ENCODE data around the gene PROK1.
"Not testable (repeated sequence)": the region's sequence is repeated elsewhere in the genome, so short reads cannot be mapped to it uniquely, and the experiment has no call there.

PROK1 gene

GRCh38 chr1:110433803-110434202 lies 17.1 kb upstream of the PROK1 start:
- DNase-seq (ENCODE audit: low read depth, low spot score), result peak; percentile 59

DNA sequence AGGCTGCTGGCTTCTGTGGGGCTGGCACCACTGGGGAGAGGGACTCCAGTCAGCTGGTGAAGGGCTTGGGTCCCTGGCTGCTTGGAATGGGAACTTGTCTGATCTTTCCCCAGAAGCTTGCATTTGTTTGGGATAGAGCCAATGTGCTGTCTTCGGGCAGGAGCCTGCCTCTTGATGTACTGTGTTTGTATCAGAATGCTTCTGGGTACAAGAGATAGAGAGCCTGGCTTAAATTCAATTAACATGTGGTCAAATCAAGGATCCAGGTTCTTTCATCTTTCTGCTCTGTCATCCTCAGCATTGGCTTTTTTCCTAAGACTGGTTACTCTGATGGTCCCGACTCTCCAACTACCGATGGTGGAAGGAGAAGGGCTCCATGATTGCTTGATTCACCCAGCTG lies 16.0 kb upstream of the PROK1 start:
- no peak for DNase-seq (ENCODE audit: low read depth, low spot score)

- no peak for DNase-seq (ENCODE audit: low read depth, low spot score)
Measured at GRCh38 chr1:110436635-110437034, 14.3 kb upstream of the PROK1 start.

DNA sequence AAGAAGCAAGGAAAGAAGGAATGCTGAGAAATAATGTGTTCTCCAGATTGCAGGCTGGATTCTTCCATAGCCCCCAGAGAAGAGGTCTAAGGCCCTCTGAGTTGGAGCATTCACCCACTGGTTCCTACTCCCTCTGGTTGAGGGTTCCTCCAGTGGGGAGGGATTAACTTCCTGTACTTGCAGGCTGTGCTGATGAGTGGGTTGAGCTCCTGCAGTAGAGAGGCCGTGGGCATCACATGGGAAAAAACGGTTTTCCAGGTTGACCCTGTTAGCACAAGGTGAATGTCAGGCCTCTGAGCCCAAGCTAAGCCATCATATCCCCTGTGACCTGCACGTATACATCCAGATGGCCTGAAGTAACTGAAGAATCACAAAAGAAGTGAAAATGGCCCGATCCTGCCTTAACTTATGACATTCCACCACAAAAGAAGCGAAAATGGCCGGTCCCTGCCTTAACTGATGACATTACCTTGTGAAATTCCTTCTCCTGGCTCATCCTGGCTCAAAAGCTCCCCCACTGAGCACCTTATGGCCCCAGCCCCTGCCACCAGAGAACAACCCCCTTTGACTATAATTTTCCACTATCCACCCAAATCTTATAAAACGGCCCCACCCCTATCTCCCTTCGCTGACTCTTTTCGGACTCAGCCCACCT lies 13.2 kb upstream of the PROK1 start:
- DNase-seq (ENCODE audit: low read depth, low spot score), result not testable (repeated sequence)

DNA sequence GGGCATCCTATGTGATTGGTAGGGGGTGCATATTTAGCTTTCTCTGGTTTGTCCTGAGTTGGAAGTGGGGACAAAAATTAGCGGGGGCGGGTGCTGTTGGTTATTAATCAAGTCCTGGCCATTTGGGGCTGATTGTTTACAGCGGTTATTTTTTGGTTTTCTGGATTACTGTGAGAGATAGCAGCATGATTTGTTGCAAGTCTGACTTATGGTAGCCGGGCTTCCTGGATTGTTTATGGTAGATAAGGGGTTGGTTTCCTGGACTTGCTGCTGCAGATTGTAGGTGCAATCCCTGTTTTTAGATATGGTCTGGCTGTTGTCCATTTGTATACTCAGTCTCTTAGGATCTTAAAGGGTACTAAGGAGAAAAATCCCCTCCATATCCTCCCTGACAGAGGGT lies 12.1 kb upstream of the PROK1 start:
- no peak for DNase-seq (ENCODE audit: low read depth, low spot score)

GRCh38 chr1:110439873-110440272 lies 11.1 kb upstream of the PROK1 start:
- DNase-seq (ENCODE audit: low read depth, low spot score), result not testable (repeated sequence)

DNA sequence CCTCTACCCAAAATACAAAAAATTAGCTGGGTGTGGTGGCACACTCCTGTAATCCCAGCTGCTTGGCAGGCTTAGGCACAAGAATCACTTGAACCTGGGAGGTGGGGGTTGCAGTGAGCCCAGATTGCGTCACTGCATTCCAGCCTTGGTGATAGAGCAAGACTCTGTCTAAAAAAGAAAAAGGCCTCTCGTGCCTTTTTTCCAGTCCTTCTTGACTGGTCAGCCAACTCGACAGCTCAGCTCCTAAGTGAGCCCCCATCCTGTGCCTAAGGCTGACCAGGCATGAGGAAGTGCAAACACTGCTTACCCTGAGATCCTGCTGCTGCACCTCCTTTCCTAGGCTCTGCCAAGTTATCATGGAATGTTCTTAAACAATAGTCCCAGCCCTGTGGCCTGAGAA lies 10.1 kb upstream of the PROK1 start:
- DNase-seq (ENCODE audit: low read depth, low spot score), result no peak

GRCh38 chr1:110441888-110442287 lies 9.1 kb upstream of the PROK1 start:
- no peak for DNase-seq (ENCODE audit: low read depth, low spot score)

DNA sequence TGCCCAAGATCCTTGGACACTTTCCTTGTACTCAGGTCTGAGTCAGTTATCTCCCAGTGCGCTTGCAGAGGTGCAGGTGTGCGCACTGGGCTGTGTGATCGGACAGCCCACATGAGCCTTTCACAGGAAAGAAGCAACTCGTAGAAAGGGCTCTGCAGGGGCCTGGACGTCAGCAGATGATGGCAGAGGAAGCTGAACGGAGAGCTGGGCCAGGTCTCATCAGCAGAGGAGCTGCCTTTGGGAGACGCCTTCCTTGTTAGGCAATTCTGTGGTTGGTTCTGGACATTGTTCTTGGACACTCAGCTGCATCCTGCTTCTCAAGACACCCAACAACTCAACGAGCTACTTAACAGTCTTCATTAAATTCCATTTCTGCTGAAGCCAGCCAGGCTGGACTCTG lies 7.5 kb upstream of the PROK1 start:
- DNase-seq (ENCODE audit: low read depth, low spot score), result no peak

DNA sequence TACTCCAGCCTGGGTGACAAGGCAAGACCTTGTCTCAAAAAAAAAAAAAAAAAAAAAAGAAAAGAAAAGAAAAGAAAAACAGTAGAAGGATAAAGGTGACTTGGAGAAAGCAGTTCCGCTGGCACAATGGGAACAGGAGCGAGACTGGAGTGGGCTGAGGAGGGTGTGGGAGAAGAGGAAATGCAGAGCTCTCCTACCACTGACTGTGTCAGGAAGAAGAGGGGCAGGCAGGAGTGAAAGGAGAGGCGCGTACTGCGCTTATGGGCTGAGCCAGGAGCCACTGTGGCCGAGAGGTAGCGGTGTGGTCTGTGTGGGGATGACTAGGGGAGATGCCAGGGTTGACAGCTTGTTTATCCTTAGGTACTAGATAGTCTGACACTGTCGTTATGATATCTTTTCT lies 6.4 kb upstream of the PROK1 start:
- no peak for DNase-seq (ENCODE audit: low read depth, low spot score)

DNA sequence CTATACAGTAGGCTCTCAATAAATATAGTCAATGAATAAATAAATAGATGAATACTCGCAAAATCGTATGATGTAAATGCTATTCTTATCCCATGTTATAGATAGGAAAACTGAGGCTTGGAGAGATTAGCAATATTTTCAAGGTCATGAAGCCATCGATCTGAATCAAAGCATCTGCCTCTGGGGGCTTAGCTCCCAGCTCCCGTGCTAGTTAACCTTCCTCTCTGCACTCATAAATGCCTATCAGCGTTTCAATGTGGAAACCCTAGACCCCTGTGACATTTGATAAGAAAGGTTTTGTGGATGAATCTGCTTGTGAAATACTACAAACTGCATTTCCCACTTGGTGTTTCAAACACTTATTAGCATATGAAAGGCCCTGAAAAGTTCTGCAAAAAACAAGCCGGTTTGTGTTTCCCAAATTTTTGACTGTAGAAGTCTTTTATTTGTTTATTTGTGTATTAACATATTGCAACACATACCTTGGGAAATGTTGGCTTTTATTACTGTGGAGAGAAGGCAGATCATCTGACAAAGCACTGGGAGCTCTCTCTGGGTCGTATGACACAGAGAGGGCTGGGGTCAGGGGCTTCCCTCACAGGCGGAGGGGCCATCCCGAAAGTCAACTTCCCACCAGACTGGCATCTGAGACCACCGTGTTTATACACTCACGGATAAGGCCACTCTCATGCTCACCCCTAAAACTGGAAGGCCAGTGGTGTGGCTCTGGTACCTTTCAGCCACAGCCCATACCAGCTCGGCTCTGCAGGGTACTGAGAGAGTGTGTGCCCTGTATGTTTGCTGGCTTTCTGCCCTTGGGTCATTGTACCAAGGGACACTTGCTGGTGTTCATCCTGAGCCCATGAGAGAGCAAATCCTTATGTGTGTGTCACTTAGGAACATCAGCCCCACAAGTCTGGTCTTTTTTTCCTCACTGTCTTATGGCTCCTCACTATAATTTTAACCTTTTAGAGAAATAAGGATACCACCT lies 993 bp upstream of the PROK1 start:
- DNase-seq (ENCODE audit: low read depth, low spot score), result no peak

GRCh38 chr1:110452330-110452729 lies 1.4 kb downstream of the PROK1 start:
- DNase-seq (ENCODE audit: low read depth, low spot score), result no peak

- DNase-seq (ENCODE audit: low read depth, low spot score), result no peak
Measured at GRCh38 chr1:110453829-110454228, 2.9 kb downstream of the PROK1 start.

- no peak for DNase-seq (ENCODE audit: low read depth, low spot score)
Measured at GRCh38 chr1:110454328-110454727, 3.4 kb downstream of the PROK1 start.

- no peak for DNase-seq (ENCODE audit: low read depth, low spot score)
Measured at GRCh38 chr1:110455151-110455550, 4.2 kb downstream of the PROK1 start.

DNA sequence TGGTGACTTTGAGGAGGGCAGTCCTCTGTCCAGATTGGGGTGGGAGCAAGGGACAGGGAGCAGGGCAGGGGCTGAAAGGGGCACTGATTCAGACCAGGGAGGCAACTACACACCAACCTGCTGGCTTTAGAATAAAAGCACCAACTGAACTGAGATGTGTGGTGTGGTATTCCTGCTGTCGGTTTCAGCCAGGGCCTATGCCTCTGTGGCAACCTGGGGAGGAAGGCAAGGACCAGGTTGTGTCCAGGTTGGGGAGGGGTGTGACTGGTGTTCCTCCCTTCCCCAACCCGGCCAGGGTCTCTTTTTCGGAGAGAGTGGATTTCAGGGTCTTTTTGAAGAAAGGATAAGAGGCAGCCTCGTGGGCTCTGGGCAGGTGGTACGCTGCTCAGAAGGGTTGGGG lies 6.3 kb downstream of the PROK1 start:
- DNase-seq (ENCODE audit: low read depth, low spot score), result no peak

DNA sequence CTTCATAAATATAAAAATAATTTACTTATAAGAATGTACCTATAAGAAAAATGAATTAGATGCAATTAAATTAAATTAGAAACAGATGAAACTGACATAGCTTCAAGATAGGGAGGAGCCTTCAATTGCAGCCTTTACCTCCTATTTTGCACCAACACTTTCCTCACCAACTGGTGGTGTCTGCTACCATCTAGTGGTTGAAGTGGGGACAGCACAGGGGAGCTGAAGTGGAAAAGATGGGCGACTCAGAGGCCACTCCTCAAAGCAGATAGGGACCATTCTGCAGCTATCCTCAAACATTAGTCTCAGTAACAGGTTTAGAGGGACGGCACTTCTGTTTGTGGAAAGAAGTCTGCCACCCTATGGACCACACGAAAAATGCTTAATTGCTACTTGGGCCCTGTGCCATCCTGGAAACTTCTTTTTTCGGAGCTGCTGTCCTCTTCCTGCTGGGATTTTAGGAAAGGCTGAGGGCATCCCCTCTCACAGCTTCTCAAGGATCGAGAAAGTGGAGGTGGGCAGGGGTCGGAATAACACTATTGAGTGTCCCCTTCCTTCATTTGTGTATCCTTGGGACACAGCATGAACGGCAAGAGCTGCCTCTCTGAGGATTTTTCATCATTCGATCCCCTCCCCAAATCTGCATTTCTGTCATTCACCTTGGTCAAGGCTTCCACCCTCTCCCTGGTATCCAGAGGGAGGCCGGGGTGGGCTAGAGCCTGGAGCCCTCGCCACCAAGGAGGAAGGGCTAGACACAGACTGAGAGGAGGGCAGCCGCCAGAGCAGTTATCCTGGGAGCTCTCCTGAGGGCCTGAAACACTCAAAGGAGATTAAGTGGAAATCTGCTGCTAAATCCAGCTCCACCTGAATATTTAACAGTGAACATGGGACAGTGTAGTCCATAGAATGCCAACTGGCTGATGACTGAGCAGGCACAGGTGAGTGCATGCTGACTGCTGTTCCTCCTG lies 9.6 kb downstream of the PROK1 start:
- DNase-seq (ENCODE audit: low read depth, low spot score), result no peak

DNA sequence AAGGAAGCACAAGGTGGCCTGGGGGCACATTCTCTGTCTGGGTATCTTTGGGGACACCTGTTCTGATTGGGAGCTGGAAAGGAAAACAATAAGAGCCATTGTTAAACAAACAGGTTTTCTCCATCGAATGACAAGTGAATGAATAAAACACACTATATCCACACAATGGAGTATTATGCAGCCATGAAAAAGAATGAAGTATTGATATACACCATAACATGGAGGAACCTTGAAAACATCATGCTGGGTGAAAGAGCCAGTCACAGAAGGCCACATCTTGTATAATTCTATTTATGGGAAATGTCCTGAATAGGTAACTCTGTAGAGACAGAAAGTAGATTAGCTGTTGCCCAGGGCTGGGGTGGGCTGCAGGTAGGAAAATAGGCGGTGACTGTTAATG lies 11.1 kb downstream of the PROK1 start:
- no peak for DNase-seq (ENCODE audit: low read depth, low spot score)

- DNase-seq (ENCODE audit: low read depth, low spot score), result no peak
Measured at GRCh38 chr1:110462964-110463363, 12.0 kb downstream of the PROK1 start.

- no peak for DNase-seq (ENCODE audit: low read depth, low spot score)
Measured at GRCh38 chr1:110463725-110464124, 12.8 kb downstream of the PROK1 start.

DNA sequence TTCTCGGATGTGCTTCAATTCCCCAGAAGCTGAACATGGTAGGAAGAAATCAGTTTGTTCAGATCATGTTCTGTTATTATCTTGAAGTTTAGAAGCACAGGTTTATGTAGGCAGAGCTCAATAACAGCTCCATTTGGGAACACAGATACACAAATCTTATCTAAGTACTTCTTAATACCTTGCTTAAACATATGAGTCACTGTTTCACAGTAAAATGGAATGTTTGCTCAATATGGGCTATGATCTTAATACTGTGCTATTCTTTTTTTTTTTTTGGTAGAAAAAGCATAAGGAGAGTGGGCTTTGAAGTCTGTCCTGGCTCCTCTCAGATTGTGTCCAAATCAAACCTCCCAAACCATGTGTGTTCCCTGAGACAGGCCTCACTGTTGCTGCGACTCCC lies 13.4 kb downstream of the PROK1 start:
- no peak for DNase-seq (ENCODE audit: low read depth, low spot score)
